GM19351 (cell line): Measurements from ENCODE around the gene WBP4.
"Not testable (repeated sequence)": the region's sequence is repeated elsewhere in the genome, so short reads cannot be mapped to it uniquely, and the experiment has no call there.

Experiments used
- ATAC-seq: cut with Tn5 transposase; IDR thresholded peaks from one replicate; pipeline ENCODE4 v1.9.1; 2021; ENCODE audit warnings: mild to moderate bottlenecking, moderate library complexity; ENCODE audit not compliant: unreplicated experiment

The WBP4 gene

GRCh38 chr13:41061075-41061913 is at the start of gene WBP4:
Gene WBP4 (plus strand): TSS chr13:41061509. CDS start chr13:41061674, 165 bp downstream.
- ATAC-seq = peak; percentile 73

- ATAC-seq = no peak
These were observed 48.8 kb upstream of the WBP4 start for GRCh38 chr13:41012536-41012935.

- ATAC-seq = no peak
These were observed 47.5 kb upstream of the WBP4 start for GRCh38 chr13:41013835-41014234.

GRCh38 chr13:41015920-41016319 is 45.4 kb upstream of the WBP4 start:
- ATAC-seq = no peak

GRCh38 chr13:41017159-41017558 is 44.1 kb upstream of the WBP4 start:
- no peak for ATAC-seq

- ATAC-seq = no peak
These were observed 43.3 kb upstream of the WBP4 start for GRCh38 chr13:41017817-41018601.

GRCh38 chr13:41018602-41018948 is 42.7 kb upstream of the WBP4 start:
- ATAC-seq = no peak

GRCh38 chr13:41019011-41019487 is 42.3 kb upstream of the WBP4 start, which contains the start of gene ELF1:
Gene ELF1 (minus strand): TSS chr13:41019316. CDS start chr13:40982054, 37,262 bp downstream.
- ATAC-seq = peak; percentile 87

GRCh38 chr13:41019578-41020347 is 41.5 kb upstream of the WBP4 start:
- no peak for ATAC-seq

- no peak for ATAC-seq
These were observed 35.8 kb upstream of the WBP4 start for GRCh38 chr13:41025518-41025917.

- no peak for ATAC-seq
These were observed 34.5 kb upstream of the WBP4 start for GRCh38 chr13:41026788-41027187.

GRCh38 chr13:41028051-41028450 is 33.3 kb upstream of the WBP4 start:
- no peak for ATAC-seq

- no peak for ATAC-seq
These were observed 31.7 kb upstream of the WBP4 start for GRCh38 chr13:41029629-41030028.

- no peak for ATAC-seq
These were observed 28.5 kb upstream of the WBP4 start for GRCh38 chr13:41032691-41033376.

GRCh38 chr13:41034382-41034781 is 26.9 kb upstream of the WBP4 start:
- no peak for ATAC-seq

GRCh38 chr13:41034881-41035280 is 26.4 kb upstream of the WBP4 start:
- no peak for ATAC-seq

GRCh38 chr13:41036557-41036956 is 24.8 kb upstream of the WBP4 start:
- not testable (repeated sequence) for ATAC-seq

GRCh38 chr13:41039746-41040145 is 21.6 kb upstream of the WBP4 start:
- ATAC-seq = no peak

- no peak for ATAC-seq
These were observed 20.6 kb upstream of the WBP4 start for GRCh38 chr13:41040584-41041334.

- not testable (repeated sequence) for ATAC-seq
These were observed 18.9 kb upstream of the WBP4 start for GRCh38 chr13:41042419-41042818.
